GM21423 (cell line): ENCODE data around the gene WFS1.

Experiments used
- ATAC-seq: cut with Tn5 transposase; IDR thresholded peaks from one replicate; pipeline ENCODE4 v1.9.1; 2021; ENCODE audit warnings: mild to moderate bottlenecking, moderate library complexity; ENCODE audit not compliant: unreplicated experiment

WFS1 gene

DNA sequence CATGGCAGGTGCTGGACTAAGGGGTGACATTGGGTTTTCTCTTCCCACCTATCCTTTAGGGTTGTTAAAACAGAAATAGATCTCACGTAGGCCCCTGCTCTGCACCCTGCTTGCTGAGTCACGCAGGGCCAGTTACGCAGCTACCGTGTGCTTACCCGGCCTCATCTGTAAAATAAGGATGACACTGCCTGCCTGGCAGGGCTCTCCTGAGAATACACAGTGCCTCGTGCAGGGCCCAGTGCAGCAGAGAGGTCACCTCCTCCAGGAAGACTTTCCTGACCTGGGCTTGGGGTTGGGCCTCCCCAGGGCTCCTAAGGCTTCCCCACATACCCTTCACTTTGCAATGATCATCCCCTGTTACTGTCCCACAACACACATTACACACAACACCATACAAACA is 35.7 kb upstream of the WFS1 start:
- ATAC-seq = no peak

DNA sequence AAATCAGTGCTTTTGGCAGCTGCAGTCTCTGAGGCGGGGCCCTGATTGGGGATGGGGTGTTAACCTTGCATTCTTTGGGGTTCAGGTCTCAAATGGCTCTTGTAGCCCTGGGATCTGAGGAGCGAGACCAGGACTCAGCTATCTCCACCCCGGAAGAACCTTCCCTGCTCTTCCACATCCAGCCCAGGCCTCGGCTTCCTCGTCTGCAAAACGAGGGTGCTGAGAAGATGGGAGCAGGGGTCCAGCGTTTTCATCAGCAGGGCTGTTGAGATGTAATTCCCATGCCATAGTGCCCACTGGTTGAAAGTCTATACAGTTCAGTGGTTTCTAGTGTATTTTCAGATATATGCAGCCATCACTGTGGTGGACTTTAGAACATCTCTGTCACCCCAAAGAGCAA is 34.6 kb upstream of the WFS1 start:
- no peak for ATAC-seq

DNA sequence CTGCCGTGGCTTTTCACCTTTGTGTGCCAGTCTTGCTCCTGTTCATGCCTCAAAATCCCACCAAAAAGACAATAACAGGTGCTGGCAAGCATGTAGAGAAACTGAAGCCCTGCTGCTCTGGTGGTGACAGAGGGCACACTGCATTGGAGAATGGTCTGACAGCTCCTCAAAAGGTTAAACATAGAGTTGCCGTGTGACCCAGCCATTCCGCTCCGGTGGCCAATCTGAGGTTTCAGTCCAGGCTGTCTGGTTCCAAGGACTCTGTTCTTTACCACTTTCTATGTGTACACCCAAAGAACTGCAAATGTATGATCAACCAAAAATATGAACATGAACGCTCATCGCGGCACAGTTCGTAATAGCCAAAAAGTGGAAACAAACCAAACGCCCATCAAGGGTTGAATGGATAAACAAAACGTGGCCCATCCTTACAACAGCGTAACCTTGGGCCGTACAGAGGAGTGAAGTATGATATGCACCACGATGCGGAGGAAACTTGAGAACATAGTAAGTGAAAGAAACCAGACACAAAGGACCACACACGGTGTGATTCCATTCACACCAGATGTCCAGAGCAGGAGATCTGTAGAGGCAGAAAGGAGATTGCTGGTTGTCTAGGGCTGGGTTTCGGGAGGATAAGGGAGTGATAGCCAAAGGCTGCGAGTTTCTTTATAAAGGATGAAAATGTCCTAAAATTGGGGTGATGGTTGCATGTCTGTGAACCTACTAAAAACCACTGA is 33.6 kb upstream of the WFS1 start:
- ATAC-seq = no peak

DNA sequence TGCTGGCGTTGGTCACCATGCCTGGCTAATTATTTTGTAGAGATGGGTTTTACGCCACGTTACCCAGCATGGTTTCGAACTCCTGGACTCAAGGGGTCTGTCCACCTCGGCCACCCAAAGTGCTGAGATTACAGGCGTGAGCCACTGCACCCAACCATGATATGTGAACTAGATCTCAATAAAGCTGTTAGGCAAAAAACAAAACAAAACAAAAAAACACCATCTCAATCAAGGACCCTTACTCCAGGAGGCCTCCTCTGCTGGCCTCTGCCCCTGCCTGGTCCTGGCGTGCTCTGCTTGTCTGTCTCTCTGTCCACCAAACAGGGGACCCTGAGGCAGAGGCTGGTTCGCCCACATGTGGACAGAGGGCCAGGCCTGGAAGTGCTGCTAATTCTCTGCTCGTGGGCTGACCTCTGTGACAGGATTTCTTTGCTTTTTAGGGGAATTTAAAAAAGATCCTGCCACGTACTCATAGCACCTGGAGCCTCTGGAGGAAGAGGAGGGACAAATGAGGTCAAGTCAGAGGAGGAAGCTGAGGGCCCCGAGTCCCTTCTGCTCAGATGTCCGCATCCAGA is 32.7 kb upstream of the WFS1 start:
- no peak for ATAC-seq

DNA sequence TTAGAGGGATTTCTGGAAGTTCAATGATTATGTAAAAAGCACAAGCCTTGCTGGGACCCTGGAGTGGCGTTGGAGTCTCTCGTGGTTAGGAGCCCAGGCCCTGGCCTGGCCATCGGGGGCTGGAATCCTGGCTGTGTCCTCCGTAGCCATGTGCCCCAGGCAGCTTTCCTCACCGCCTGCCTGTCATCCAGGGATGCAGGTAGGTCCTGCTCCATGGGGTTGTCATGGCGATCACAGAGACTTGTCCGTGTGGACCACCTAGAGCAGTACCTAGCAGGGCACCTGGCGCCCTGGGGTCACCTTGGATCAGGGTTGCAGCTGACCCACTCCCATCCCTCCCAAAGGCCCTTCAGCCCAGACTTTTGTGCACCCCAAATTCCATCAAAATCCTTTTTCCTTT is 30.2 kb upstream of the WFS1 start:
- no peak for ATAC-seq

DNA sequence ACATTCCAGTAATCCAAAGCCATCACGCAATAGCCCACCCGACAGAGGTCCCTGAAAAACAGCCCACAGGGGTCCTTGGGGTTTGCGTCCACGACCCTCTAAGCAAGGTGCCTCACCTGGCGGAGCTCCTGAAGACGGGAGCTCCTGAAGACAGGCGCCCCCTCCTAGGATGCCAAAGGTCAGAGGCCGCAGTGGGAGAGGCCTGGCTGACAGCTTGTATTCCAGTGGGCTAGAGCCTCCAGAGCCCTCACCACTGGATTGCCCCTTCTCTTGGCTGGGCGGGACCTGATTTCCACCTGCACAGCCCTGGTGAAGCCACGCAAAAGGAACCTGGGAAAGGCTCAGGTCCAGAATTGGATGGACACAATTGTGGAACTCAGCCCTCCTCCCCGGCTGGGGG is 29.7 kb upstream of the WFS1 start:
- no peak for ATAC-seq

DNA sequence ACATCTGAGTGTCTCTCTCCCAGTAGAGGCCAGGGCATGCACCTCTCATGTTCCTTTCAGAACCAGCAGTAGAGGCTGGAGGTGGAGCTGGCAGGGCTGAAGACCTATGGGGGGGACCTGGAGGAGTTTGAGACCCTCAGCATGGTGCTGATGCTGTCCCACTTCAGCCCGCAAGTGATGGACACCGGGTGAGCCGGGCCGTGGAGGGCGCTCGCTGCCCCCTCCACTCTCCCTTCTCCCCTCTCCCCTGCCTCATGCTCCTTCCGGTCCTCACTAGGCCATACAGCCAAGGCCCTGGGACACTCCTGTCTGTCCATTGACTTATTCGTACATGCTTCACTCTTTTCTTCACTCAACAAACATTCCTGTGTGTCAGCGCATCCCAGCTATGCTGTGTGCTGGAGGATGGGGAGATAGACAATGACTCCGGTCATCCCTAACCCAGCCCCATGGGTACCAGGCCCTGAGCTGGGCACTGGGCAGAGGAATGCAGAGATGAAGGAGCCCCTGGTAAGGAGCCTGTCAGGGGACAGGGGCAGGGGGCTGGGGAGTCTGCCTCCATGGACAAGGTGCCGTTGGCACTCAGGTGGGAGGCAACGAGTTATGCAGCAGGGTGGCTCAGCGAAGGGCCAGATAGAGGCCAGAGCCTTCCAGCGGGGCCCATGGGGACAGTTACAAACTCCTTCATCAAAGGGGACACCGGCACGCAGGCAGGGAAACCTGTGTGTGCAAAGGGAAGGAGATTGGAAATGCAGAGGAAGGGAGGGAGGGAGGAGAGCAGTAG is 28.4 kb upstream of the WFS1 start:
- ATAC-seq = no peak

DNA sequence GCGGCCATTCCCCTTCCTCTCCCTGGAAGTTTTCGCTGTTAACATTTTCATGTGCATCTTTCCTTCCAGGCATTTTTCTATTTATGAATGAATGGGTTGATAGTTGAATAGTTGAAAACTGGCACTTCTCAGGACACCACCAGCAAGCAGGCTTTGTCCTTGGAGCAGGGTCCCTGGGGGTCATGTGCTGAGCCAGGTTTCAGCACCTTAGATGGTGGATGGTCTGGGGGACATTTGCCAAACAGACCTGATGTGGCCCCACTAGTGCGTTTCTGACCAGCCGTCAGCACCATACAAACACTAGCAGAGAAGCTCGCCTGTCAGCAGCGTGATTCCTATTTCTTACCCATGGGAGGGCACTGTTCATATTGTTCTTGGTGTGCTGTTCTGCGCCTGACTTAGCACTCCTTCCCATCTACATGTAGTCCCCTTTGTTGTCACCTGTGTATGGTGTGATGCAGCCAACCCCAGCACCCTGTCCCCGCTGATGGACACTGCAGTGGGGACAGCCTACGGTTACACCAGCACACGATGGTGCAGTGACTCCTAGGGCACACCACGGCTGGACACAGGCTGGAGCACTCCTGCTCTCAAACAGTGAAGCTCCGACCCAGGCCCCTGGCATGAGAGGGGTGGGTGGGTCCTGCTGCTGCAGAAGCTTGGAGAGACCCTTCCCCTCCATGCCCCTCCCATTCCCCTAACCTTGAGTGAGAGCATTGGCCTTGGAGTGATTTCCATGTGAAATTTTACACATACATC is 27.2 kb upstream of the WFS1 start:
- no peak for ATAC-seq

DNA sequence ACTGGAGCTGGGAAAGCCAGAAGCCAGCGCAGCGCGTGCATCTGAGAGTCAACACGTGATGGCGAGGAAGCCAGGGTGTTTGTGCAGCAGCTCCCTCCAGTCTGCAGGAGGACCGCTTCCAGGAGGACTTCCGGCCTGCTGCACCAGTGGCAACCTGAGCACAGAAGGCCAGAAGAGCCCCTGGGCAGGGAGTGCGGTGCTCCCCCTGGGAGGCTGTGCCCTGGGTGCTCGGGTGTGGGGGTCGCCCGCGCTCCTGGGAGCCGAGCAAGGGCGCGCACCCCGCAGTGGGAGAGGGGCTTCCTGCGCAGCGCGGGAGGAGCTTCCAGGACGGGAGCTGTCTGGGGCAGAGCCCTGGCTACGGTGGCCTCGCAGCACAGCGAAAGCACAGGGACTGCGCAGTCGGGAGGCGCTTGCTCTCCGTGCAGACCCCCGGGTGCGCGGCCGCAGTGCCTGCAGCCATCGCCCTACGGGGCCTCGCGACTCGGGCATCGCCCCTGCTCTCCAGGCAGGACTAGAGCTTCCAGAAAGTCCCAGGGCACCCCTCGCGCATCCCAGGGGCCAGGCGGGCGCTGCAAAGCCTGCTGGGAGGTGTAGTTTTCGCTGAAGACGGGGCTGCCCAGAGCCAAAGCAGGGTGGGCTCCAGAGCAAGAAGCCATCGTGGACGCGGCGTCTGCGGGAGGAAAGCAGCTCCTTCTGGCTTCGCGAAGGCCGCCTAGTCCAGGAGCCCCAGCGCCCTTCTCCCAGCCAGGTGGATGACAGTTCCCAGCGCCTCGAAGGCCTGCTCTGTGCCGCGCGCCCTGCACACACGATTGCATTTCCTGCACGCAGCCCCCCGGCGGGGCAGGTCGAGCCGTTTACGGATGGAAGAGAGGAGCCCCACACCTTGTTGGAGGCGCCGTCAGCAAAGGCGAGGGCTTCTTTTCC is 24.1 kb upstream of the WFS1 start:
- no peak for ATAC-seq

DNA sequence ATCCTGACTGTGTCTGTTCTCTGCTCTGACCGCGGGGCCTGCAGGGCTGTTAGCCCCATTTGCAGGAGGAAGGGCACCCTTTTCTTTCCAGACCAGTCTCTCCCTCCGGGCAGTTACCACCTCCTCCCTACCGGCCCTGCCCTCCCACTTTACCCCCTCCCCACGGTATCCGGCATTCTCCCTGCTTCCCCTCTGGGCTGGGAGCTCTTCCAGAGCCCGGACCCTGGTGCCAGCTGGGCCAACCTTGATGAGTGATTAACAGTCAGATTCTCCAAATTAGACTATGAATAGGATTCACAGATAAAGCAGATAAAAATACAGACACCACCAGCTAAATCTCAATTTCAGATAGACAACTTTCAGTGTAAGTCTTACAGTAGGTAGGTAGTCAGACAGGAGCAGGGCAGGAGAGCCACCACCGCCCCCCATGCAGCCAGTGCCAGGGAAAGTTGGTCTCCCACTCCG is 23.4 kb upstream of the WFS1 start:
- ATAC-seq = no peak

DNA sequence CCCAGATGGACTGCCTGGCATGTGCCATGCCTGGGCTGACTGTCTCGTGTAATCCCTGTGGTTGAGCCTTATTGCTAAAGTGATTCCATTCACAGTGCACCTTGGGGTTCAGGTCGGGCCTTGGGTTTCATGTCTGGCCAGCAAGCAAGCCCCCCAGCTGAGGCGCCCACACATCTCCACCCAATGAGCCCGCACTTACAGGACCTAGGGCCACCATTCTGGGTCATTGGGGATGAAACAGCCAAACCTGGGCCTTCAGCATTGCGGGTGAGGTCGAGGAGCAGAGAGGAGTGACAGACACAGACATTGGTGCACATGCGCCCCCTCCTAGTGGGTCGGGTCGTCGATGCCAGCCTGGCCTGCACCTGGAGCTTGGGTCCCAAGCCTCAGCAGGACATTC is 21.3 kb upstream of the WFS1 start:
- no peak for ATAC-seq

DNA sequence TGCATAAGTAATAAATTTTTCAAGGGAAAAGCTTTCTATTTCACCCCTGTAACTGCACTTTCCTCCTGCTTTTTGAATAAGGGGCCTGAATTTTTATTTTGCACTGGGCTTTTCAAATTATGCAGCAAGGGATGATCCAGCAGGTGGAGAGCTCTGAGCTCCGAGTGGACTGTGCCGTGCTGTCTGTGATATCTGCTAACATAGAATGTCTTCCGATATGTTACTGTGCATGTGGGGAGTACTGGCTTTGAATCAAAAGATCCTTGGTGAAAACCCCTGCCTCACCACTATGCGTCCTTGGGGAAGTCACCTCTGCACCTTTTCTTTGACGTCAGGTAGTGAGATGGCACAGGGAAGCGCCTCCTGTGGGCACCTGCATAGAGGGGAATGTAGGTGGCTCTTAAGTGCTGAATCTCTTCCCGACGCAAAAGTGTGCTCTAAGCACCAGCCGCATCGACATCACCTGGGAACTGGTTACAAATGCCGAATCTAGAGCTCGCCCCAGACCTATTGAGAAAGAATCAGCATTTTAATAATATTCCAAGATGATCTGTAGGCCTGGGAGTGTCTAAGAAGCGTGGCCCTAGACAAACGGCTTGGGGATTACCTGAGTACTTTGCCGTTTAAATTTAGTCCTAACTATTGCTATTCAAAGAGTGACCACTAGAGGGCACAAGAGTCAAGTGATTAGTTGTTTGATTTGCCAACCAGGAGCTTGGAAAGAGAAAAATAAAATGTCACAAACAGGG is 19.2 kb upstream of the WFS1 start:
- ATAC-seq = no peak

DNA sequence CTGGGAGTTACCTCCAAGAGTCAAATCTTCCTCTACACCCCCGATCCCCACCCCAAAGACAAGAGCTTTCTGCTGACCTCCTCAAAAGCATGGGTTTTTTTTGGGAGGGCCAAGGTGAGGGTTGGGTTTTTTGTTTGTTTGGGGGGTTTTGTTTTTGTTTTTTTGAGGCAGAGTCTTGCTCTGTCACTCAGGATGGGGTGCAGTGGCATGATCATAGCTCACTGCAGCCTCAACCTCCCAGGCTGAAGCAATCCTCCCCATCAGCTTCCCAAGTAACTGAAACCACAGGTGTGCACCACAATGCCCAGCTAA is 18.7 kb upstream of the WFS1 start:
- ATAC-seq = no peak

DNA sequence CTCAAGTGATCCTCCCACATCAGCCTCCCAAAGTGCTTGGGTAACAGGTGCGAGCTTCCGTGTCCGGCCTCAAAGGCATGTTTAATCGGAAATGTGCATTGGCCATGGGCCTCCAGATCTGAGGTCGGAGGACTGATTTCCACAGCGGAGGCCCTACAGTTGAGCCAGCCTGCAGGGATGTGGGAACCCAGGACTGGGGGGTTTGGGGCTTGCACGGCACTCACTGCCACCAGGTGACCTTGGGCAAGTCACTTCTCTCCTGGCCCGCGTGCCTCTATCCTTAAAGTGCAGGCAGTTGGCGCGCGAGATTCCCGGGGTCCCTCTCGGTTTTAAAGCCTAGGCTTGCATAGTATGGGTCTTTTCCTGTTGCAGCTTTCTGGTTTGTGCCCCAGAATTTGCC is 18.3 kb upstream of the WFS1 start:
- ATAC-seq = no peak

DNA sequence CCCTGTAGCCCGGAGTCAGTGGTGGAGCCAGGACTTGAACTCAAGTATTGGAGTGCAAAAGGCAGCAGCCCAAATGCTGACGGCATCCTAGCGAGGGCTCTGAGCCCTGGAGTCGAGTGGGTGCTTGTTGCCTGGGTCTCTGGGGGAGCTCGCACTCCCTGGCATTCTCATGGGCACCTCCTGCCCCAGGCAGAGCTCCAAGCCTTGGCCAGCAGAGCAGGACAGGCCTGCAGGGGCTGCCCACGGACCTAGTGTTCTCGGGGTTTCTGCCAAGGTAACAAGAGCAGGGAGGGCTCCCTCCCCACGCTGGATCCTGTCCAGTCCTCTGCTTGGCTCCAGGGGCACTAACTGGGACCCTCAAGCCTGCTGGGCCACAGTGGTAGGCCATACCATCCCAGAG is 17.6 kb upstream of the WFS1 start:
- no peak for ATAC-seq

DNA sequence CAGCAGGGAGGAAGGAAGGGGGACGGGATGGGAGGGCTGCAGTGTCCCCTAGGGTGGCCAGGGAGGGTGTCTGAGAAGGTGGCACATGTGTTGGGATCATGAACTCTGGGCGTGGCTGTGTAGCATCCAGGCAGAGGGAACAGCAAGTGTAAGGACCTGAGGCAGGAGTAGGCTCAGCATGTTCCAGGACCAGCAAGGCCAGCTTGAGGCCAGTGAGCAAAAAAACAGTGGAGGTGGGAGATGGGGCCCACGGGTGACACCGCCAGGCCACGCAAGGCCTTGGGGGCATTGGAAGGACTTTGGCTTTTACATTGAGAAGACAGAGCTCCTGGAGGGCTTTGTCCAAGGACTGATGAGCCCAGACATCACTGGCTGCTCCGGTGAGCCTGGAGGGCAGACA is 16.5 kb upstream of the WFS1 start:
- no peak for ATAC-seq

DNA sequence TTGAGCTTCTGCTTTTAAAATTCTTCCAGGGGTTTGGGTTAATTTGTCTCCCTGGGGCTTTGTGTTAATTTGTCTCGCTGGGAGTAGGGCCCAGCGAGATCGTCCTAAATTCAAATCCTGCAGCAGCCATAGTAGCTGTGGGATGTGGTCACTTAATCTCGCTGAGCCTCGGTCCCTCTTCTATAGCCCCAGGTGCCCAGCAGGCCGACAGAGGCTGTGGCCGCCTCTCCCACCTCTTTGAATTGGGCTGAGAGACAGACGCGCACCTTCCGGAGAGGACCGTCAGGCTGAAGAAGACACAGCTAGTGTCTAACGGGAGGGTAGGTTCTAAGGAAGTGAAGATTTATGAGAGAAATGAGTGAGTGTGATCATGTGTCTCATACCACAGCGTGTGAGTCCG is 15.7 kb upstream of the WFS1 start:
- no peak for ATAC-seq

DNA sequence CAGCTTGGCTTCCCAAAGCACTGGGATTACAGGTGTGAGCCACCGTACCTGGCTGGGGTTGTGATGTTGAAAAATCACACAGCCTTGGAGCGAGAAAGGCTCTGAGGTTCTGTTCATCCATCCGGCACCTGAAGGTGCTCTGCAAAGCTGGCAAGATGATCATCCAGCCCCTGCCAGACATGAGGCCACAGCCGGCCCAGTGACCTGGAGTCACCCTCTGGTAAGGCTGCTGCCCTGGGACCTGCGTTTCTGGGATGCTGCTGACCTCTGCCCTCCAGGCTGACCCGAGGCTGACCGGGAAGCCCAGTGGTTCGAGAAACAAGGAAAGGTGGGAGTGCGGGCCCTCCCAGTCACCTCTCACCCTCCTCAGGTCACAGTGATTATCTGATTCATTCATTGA is 13.5 kb upstream of the WFS1 start:
- no peak for ATAC-seq

DNA sequence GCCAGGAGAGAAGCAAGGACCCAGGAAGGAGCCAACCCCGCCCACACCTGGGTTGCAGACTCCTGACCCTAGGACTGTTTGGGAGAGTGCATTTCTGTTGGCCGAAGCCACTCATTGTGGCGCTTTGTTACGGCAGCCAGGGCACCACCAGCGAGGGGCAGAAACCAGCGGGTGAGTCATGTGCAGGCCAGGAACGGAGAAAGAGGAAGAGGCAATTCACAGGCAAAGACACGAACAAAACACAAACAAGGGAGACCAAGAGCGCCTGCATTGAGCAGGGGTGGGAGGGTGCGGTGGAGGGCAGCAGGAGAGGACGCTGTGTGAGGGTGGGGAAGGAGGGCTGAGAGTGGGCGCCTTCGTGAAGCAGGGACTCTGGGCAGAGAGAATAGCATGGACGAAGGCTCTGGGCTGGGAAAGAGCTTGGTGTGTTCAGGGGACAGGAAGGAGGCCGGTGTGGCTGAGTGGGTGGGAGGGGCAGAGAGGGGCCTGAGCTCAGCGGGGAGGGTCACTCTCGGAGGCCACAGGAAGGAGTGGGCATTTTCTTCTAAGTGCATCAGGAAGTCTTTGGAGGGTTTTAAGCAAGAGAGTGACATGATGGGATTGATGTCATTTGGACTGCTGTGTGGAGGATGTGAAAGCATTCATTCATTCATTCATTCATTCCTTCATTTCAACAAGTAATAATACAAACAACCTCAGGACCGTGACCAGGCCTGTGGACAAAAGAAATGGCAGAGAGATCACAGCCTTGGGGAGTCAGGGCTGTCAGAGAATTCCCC is 12.2 kb upstream of the WFS1 start:
- ATAC-seq = peak; percentile 52
